HG03575 (cell line): ENCODE results near the gene CCNL1.

Source experiments
- ATAC-seq: cut with Tn5 transposase; IDR thresholded peaks from one replicate; pipeline ENCODE4 v1.9.1; 2021; ENCODE audit not compliant: unreplicated experiment, insufficient number of reproducible peaks, low FRiP score; ENCODE audit errors: extremely low read depth

The CCNL1 gene

GRCh38 chr3:157128771-157129681 is 30.9 kb downstream of the CCNL1 start:
- ATAC-seq: no peak

DNA sequence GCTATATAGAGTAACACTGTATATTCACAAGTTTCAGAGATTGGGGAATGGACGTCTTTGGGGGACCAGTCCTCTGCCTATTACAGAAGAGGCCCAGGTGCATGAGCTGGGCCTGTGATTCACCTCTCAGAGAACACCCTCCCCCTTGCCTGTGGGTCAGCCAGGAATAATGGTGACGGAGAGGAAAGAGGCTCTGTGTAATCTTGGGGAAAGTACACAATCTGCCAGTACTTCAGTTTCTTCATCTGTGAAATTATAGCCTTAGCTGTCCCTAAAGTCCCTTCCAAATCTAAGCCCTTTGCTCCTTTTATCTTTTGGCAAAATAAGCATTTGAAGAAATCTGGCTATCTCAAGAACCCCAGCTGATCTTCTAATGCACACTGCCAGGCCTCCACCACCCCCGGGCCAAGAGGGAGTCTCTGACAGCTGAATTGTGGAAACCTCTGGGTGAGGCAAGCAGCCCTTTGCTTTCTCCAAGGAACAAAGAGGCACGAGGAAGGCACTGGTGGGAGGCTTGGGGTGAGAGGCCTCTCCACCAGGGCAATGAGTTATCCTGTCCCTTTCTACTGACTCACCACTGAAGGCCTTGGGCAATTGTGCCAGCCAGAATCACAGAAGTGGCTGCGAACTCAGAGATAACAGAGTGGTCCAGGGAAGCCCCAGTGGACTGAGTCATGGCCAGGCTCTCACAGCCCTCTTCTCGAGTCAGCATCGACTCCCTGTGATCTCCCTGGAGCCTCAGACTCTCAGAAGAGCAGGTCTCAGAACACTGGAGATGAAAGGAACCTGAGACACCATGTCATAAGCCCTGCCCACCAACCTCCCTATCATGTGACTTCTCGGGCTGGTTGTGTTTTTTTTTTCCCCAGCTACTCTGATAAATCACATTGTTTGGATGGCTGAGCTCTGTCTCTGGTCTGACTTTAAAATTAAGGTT is 31.8 kb downstream of the CCNL1 start:
- no peak for ATAC-seq

GRCh38 chr3:157127268-157127667 is 32.7 kb downstream of the CCNL1 start:
- ATAC-seq: no peak

DNA sequence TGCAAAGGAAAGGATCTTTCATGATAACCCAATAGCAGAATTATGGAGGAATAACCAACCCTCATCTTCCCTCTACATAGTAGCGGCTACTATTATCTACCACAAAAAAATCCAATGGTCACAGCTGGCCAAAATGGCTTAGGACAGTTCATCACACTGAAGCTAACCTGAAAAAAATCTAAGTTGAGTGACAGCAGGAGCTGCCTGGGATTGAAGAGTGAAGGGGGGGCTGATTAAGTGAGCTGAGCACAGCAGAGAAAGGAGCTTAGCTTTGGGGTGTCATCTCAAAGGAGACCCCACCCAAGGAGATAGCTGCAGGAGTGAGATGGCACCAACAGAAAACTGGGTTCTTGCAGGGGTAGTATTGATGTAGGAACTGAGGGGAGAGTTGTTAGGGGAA is 33.6 kb downstream of the CCNL1 start:
- ATAC-seq: no peak

- ATAC-seq: no peak
Observed at GRCh38 chr3:157125101-157125500, 34.8 kb downstream of the CCNL1 start.

- no peak for ATAC-seq
Observed at GRCh38 chr3:157123621-157124020, 36.3 kb downstream of the CCNL1 start.

GRCh38 chr3:157122832-157123427 is 37.0 kb downstream of the CCNL1 start:
- ATAC-seq: no peak

GRCh38 chr3:157122116-157122515 is 37.8 kb downstream of the CCNL1 start:
- ATAC-seq: no peak

GRCh38 chr3:157121522-157121921 is 38.4 kb downstream of the CCNL1 start:
- ATAC-seq: no peak

DNA sequence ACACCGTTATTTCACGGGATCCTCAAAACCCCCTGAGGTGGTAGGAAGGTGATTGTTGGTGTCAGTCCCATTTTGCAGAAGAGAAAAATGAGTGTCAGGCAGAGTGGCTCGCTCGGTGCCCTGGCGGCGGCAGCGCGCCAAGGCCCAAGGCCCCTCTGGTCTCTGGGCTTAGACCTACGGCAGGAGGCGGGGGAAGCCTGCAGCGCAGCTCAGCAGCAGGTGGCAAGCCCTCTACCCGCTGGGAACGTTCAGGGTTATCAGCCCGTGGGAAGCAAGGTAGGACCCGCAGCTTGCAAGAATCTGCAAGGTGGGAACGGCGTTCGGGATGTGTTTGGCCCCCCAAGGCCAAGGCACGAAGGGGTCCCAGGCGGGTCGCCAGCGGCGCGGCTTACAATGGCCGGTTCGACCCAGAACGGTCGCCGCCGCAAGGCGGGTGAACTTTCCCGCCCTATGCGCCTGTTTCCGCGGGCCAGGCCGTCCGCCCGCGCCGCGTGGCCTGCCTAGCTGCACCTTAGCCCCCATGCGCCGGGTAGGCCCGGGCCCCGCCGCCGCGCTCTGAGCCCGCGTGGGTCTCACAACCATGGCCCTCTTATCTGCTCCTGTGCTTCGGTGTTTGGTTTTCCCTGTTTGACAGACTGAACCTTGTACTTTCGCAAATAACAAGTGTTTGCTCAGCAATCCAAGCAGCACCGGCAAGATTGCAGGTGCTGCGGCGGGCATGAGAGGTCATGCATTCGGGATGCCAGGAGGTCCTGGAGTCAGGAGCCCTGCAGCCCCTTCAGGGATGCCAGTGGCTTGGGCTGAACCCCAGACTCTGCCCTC is 39.7 kb downstream of the CCNL1 start:
- no peak for ATAC-seq

- no peak for ATAC-seq
Observed at GRCh38 chr3:157119369-157119951, 40.5 kb downstream of the CCNL1 start.

DNA sequence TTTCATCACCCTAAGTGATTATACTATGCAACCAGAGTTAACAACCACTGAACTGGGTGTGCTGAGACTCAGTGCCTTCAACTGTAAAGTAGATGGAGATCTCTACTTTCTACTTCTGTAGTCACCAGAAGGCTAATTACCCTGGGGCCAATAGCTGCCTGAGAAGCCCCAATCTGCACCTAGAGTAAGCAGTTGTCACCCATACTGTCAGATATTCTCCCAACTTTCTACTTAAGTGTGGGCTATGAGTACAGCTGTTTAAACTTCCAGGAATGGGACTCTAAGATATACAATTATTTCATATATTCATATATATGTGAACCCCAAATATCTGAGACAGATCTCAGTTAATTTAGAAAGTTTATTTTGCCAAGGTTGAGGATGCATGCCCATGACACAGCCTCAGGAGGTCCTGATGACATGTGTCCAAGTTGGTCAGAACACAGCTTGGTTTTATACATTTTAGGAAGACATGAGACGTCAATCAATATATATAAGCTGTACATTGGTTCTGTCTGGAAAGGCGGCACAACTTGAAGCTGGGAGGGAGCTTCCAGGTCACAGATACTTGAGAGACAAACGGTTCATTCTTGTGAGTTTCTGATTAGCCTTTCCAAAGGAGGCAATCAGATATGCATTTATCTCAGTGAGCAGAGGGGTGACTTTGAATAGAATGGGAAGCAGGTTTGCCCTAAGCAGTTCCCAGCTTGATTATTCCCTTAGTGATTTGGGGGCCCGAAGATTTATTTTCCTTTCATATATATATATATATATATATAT is 41.9 kb downstream of the CCNL1 start:
- ATAC-seq: no peak

GRCh38 chr3:157117206-157117605 is 42.7 kb downstream of the CCNL1 start:
- no peak for ATAC-seq

DNA sequence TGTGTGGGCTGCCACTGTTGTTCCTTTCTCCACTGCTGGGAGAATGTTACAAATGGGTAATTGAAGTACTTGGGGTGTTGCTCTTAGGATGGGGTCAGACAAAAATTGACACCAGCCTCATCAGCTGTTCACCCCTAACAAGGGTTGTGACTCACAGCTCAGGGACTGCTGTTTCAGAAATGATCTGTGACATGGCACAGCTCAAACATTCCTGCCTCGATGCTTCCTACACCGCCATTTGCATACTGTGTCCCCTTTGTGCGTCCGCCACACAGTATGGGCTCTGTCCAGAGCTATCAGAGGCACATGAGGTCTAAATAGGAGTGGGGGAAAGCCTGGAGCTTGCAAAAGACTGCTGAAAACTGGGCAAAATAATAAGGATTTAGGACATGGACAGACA is 43.9 kb downstream of the CCNL1 start:
- ATAC-seq: no peak

DNA sequence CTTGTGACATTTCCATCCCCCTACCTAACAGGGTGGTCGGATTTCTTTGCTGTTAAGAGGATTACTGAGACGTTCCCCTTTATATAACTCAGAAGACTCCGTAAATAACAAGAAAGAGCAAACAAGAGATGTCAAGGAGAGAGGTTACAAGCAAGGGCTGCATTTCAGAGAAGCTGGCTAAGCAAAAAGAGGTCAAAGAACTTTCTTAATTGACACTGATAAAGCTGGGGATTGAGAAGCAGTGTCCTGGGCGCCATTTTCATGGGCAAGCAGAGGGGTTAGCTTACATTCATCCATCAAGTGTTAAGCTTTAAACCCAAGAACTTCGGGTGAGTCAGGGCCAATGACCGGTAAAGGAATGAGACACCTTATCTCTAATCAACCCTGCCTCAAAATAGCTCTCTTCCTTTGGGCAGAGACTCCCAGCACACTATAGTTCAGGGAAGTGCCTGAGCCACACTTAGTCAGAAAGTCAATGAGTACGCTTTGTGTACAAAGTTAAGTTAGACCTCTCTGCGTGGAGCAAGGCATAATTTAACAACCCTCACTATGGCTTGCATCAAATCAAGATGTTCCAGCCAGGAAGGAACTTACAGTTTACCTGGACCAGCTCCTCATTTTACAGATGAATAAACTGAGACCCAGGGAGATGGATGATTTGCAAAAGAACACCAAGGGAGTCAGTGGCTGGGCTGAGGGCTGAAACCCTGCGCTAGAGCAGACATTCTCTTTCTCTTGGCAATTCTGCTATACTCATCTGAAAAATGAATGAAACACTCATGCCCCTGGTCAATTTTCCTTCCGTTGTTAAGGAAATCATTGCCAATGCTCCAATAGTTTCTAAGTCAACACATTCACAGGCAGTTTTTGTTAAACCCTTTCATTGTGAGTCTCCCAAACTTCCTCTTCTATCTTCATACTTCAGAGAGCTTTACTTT is 44.6 kb downstream of the CCNL1 start:
- ATAC-seq: no peak

DNA sequence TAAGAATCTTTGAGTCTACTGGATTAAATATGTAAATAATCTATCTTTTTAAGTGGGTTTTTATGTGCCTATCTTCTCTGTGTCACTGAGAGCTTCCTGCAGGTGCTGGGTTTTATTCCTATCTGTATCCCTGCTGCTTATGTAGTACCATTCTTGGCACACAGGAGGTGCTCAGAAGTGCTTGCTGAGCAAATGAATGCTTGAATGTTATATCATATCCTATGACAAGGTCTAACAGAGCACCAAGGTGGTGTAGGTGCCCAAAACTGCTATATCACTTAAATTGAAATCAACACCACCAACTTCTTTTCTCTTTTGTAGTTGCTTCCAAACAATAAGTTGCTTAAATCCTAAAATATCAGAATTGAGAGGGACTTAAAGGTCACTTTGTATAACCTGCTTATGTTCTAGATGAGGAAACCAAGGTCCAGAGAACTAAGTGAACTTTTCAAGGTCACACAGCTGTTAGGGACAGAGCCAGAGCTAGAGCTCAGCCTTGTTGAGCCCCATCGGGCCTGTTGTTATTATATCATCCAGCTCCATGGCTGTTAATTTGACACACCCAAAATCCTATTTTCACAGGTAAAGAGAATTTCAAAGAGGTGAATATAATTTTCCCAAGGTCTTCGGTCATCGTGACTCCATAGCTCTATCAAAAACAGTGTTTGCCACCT is 46.0 kb downstream of the CCNL1 start:
- ATAC-seq: no peak
